ENCODE results near the gene COQ9.

GRCh38 chr16:57471209-57471608, 23.9 kb downstream of the COQ9 start:
- TF ChIP-seq CTCF (IDR thresholded peaks at IDR 0.05), result no peak
- TF ChIP-seq POLR2A (IDR thresholded peaks at IDR 0.05), result no peak

Measured in thyroid gland (tissue), 4 donors.